Measurements from ENCODE around the gene GAP43.
A peak's percentile ranks its signal among the peaks of the same experiment; 100 is the strongest.
"Not testable (repeated sequence)": the region's sequence is repeated elsewhere in the genome, so short reads cannot be mapped to it uniquely, and the experiment has no call there.

The GAP43 gene

GRCh38 chr3:115698851-115699591 lies 75.7 kb downstream of the GAP43 start:
- DNase-seq (ENCODE audit: low read depth), result no peak

- DNase-seq (ENCODE audit: low read depth), result peak; percentile 67
These were observed 76.4 kb downstream of the GAP43 start for GRCh38 chr3:115699706-115700105.

- no peak for DNase-seq (ENCODE audit: low read depth)
These were observed 79.3 kb downstream of the GAP43 start for GRCh38 chr3:115702598-115702997.

- DNase-seq (ENCODE audit: low read depth), result no peak
These were observed 81.5 kb downstream of the GAP43 start for GRCh38 chr3:115704661-115705338.

GRCh38 chr3:115706311-115706829 lies 83.1 kb downstream of the GAP43 start:
- no peak for DNase-seq (ENCODE audit: low read depth)

- DNase-seq (ENCODE audit: low read depth), result no peak
These were observed 85.2 kb downstream of the GAP43 start for GRCh38 chr3:115708540-115708939.

GRCh38 chr3:115709093-115709492 lies 85.8 kb downstream of the GAP43 start:
- DNase-seq (ENCODE audit: low read depth), result no peak

- no peak for DNase-seq (ENCODE audit: low read depth)
These were observed 86.6 kb downstream of the GAP43 start for GRCh38 chr3:115709931-115710330.

GRCh38 chr3:115710799-115711198 lies 87.5 kb downstream of the GAP43 start:
- peak; percentile 48 for DNase-seq (ENCODE audit: low read depth)

- DNase-seq (ENCODE audit: low read depth), result no peak
These were observed 89.6 kb downstream of the GAP43 start for GRCh38 chr3:115712871-115713270.

- no peak for DNase-seq (ENCODE audit: low read depth)
These were observed 90.0 kb downstream of the GAP43 start for GRCh38 chr3:115713284-115713683.

GRCh38 chr3:115715241-115715745 lies 92.0 kb downstream of the GAP43 start:
- DNase-seq (ENCODE audit: low read depth), result no peak

GRCh38 chr3:115720983-115721382 lies 97.7 kb downstream of the GAP43 start:
- DNase-seq (ENCODE audit: low read depth), result peak; percentile 88

GRCh38 chr3:115725800-115726199 lies 102.5 kb downstream of the GAP43 start:
- DNase-seq (ENCODE audit: low read depth), result no peak

GRCh38 chr3:115727135-115727534 lies 103.8 kb downstream of the GAP43 start:
- no peak for DNase-seq (ENCODE audit: low read depth)

- DNase-seq (ENCODE audit: low read depth), result no peak
These were observed 104.7 kb downstream of the GAP43 start for GRCh38 chr3:115728013-115728412.

GRCh38 chr3:115736341-115736740 lies 113.0 kb downstream of the GAP43 start:
- not testable (repeated sequence) for DNase-seq (ENCODE audit: low read depth)

- DNase-seq (ENCODE audit: low read depth), result no peak
These were observed 118.3 kb downstream of the GAP43 start for GRCh38 chr3:115741650-115742049.

- DNase-seq (ENCODE audit: low read depth), result not testable (repeated sequence)
These were observed 121.2 kb downstream of the GAP43 start for GRCh38 chr3:115744516-115744915.

- not testable (repeated sequence) for DNase-seq (ENCODE audit: low read depth)
These were observed 129.7 kb downstream of the GAP43 start for GRCh38 chr3:115752978-115753377.

GRCh38 chr3:115758076-115758763 lies 134.9 kb downstream of the GAP43 start:
- DNase-seq (ENCODE audit: low read depth), result no peak

GRCh38 chr3:115760716-115761115 lies 137.4 kb downstream of the GAP43 start:
- no peak for DNase-seq (ENCODE audit: low read depth)

GRCh38 chr3:115761927-115762305 lies 138.6 kb downstream of the GAP43 start:
- no peak for DNase-seq (ENCODE audit: low read depth)

All from stromal cell of bone marrow (primary cell).